Mesenchymal stem cell (in vitro differentiated cells and primary cell): ENCODE data around the gene CMSS1.
A peak's percentile ranks its signal among the peaks of the same experiment; 100 is the strongest.

Source experiments
- DNase-seq: peaks from one replicate; pipeline ENCODE4 v3.0.0-alpha.2; 2013
- H2AFZ ChIP-seq: one replicate; pipeline ENCODE4 v1.6.1; 2013; ENCODE audit warnings: low read depth, mild to moderate bottlenecking, control low read depth, inconsistent platforms, low read length, moderate library complexity
- H2AK5ac ChIP-seq: 2 replicates; pipeline ENCODE4 v1.6.1; 2013; ENCODE audit warnings: low read length, moderate library complexity, mild to moderate bottlenecking, inconsistent platforms; ENCODE audit not compliant: severe bottlenecking
- H2BK120ac ChIP-seq: one replicate; pipeline ENCODE4 v1.6.1; 2013; ENCODE audit warnings: low read depth, mild to moderate bottlenecking, inconsistent platforms, low read length, moderate library complexity
- H2BK12ac ChIP-seq, 2 experiments: one replicate each; pipeline ENCODE4 v1.6.1; 2013; ENCODE audit warnings: inconsistent platforms in 2 of 2, low read length in 2 of 2, mild to moderate bottlenecking in 2 of 2, moderate library complexity in 2 of 2, control low read depth in 1 of 2
- H2BK15ac ChIP-seq: one replicate; pipeline ENCODE4 v1.6.1; 2013; ENCODE audit warnings: mild to moderate bottlenecking, low read depth, inconsistent platforms; ENCODE audit not compliant: poor library complexity, severe bottlenecking
- H2BK5ac ChIP-seq: 2 replicates; pipeline ENCODE4 v1.6.1; 2013; ENCODE audit warnings: low read depth, mild to moderate bottlenecking, low read length, control low read depth, inconsistent platforms; ENCODE audit not compliant: poor library complexity, severe bottlenecking
- H3K14ac ChIP-seq, 2 experiments: one replicate each; pipeline ENCODE4 v1.6.1; 2013; ENCODE audit warnings: inconsistent platforms in 2 of 2, low read length in 2 of 2, control low read depth in 1 of 2, mild to moderate bottlenecking in 1 of 2, moderate library complexity in 1 of 2
- H3K18ac ChIP-seq, 2 experiments: one replicate each; pipeline ENCODE4 v1.6.1; 2013; ENCODE audit warnings: inconsistent platforms in 2 of 2, low read length in 2 of 2, control low read depth in 1 of 2, low read depth in 1 of 2, mild to moderate bottlenecking in 1 of 2
- H3K23ac ChIP-seq, 2 experiments: one replicate each; pipeline ENCODE4 v1.6.1; 2013; ENCODE audit warnings: inconsistent platforms in 2 of 2, low read length in 2 of 2, mild to moderate bottlenecking in 2 of 2, moderate library complexity in 2 of 2, control low read depth in 1 of 2
- H3K27ac ChIP-seq: 2 replicates; pipeline ENCODE4 v1.5.1; 2013; ENCODE audit warnings: mild to moderate bottlenecking, moderate library complexity, low read length, control low read depth, inconsistent platforms; ENCODE audit not compliant: poor library complexity, severe bottlenecking
- H3K27me3 ChIP-seq, 2 experiments: 2 replicates each; pipeline versions ENCODE4 v1.6.1 to v1.7.0; 2013; ENCODE audit warnings: low read length in 2 of 2, mild to moderate bottlenecking in 2 of 2, moderate library complexity in 2 of 2, control low read depth in 1 of 2, inconsistent platforms in 1 of 2; ENCODE audit not compliant: control insufficient read depth in 1 of 2, insufficient read depth in 1 of 2
- H3K36me3 ChIP-seq, 2 experiments: 2 replicates each; pipeline versions ENCODE4 v1.6.1 to v1.7.0; 2013; ENCODE audit warnings: low read length in 2 of 2, control low read depth in 1 of 2, inconsistent platforms in 1 of 2, low read depth in 1 of 2, mild to moderate bottlenecking in 1 of 2; ENCODE audit not compliant: insufficient read depth in 2 of 2, control insufficient read depth in 1 of 2
- H3K4ac ChIP-seq, 2 experiments: one replicate each; pipeline ENCODE4 v1.6.1; 2013; ENCODE audit warnings: inconsistent platforms in 2 of 2, low read length in 2 of 2, mild to moderate bottlenecking in 2 of 2, moderate library complexity in 2 of 2, control low read depth in 1 of 2, low read depth in 1 of 2
- H3K4me1 ChIP-seq: 2 replicates; pipeline ENCODE4 v1.6.1; 2013; ENCODE audit warnings: low read depth, low read length, control low read depth; ENCODE audit not compliant: control insufficient read depth, insufficient read depth
- H3K4me2 ChIP-seq: 2 replicates; pipeline ENCODE4 v1.6.1; 2013; ENCODE audit warnings: low read length, mild to moderate bottlenecking, inconsistent platforms; ENCODE audit not compliant: poor library complexity, severe bottlenecking
- H3K4me3 ChIP-seq, 2 experiments: 2 replicates each; pipeline versions ENCODE4 v1.5.1 to v1.7.0; 2013; ENCODE audit warnings: low read length in 2 of 2, mild to moderate bottlenecking in 2 of 2, control low read depth in 1 of 2, low read depth in 1 of 2; ENCODE audit not compliant: insufficient read depth in 1 of 2
- H3K79me1 ChIP-seq: replicated peaks from 2 replicates; pipeline ENCODE4 v1.6.1; 2013; ENCODE audit warnings: mild to moderate bottlenecking, control low read depth, low read length, inconsistent platforms; ENCODE audit not compliant: poor library complexity, severe bottlenecking
- H3K9ac ChIP-seq: 2 replicates; pipeline ENCODE4 v1.7.0; 2013; ENCODE audit warnings: mild to moderate bottlenecking, low read length, moderate library complexity
- H3K9me3 ChIP-seq: 2 replicates; pipeline ENCODE4 v1.7.0; 2013; ENCODE audit warnings: mild to moderate bottlenecking, low read length; ENCODE audit not compliant: control insufficient read depth
- H4K8ac ChIP-seq: one replicate; pipeline ENCODE4 v1.6.1; 2013; ENCODE audit warnings: inconsistent platforms, mild to moderate bottlenecking, low read length, moderate library complexity
- H4K91ac ChIP-seq: one replicate; pipeline ENCODE4 v1.6.1; 2013; ENCODE audit warnings: mild to moderate bottlenecking, low read length, inconsistent platforms
- WGBS: methylation state at CpG from one replicate; pipeline ENCODE4 v1.1.7; 2013; ENCODE audit warnings: mixed read lengths; 5-methylcytosine and 5-hydroxymethylcytosine counted together

CMSS1 gene

GRCh38 chr3:100102757-100103156, 285.1 kb downstream of the CMSS1 start:
- Histone ChIP-seq H2AFZ (no peak overlapping the region), H3K27me3 (no peaks in the 10 kb centered on the region), H2AK5ac (no peak overlapping the region), H3K4me1 (peaks cover 10% of the 10 kb centered on the region), H3K4ac (peak overlapping the region in 1 of 2 experiments; percentile 71), H3K4me2 (no peak overlapping the region), H3K18ac (peak overlapping the region; percentile 31 to 87), H3K9me3 (no peaks in the 10 kb centered on the region), H2BK15ac (no peak overlapping the region), H2BK12ac (peak overlapping the region; percentile 68 to 86), H3K14ac (no peak overlapping the region), H4K91ac (no peak overlapping the region), H3K9ac (no peak overlapping the region), H3K36me3 (no peaks in the 10 kb centered on the region), H3K4me3 (no peak overlapping the region), H3K23ac (no peak overlapping the region), H3K79me1 (no peaks in the 10 kb centered on the region), H4K8ac (peak overlapping the region; percentile 19), H2BK120ac (peak overlapping the region; percentile 80), H2BK5ac (no peak overlapping the region), H3K27ac (no peak overlapping the region)
- DNase-seq: no peak
- 100% methylated on average over 1 of the region's 1 CpG for WGBS

DNA sequence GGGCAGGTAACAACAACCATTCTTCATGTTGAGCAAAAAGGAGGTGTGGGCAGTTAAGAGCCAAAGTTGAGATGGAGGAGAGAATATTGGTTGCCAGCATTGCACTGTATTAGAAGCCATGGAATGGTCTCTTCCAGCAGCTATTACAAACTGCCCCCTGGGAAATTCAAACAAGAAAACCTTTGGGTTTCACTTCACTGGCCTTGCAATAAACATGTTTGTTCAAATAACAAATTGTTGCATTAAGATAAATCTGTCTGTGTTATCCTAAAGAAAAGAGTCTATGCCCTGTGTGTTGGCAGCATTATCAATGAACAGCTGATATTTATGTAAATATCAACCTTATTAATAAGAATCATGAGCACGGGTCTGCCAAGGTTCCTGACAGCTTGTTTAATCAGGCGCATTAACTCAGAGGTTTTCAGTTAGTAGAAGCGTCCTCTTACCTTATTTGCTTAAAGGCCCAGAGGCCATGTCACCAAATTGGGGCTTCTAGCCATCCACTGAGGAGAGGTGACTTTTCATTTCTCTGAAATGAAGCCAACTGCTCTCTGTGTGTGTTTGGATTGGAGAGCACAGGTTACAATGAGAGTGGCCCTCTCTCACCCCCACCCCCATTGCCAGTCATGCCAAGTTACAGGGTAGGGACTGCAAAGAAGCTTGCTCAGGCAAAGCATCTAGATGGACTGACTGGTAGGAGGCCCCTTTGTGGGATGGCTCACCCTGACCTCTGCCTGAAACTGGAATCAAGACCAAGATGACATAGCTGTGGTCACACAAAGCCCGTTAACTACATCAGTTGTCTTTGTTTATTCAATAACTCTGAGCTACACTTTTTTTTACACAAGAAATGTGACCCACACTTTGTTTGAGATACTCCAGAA, 286.1 kb downstream of the CMSS1 start:
- Histone ChIP-seq H3K79me1 (no peaks in the 10 kb centered on the region), H4K91ac (peak overlapping the region; percentile 52), H3K9me3 (no peaks in the 10 kb centered on the region), H3K23ac (peak overlapping the region in 1 of 2 experiments; percentile 1), H3K27ac (peak overlapping the region; percentile 48), H3K4me3 (no peak overlapping the region), H2BK120ac (no peak overlapping the region), H3K4me1 (peaks cover 8% of the 10 kb centered on the region), H2BK15ac (peak overlapping the region; percentile 65), H3K18ac (peak overlapping the region; percentile 87 to 95), H2AK5ac (peak overlapping the region; percentile 80), H3K4ac (peak overlapping the region; percentile 84 to 85), H3K4me2 (no peak overlapping the region), H3K36me3 (no peaks in the 10 kb centered on the region), H3K14ac (no peak overlapping the region), H2AFZ (no peak overlapping the region), H3K9ac (no peak overlapping the region), H3K27me3 (no peaks in the 10 kb centered on the region), H4K8ac (peak overlapping the region; percentile 97), H2BK5ac (no peak overlapping the region), H2BK12ac (peak overlapping the region; percentile 93 to 99)
- DNase-seq: peak; percentile 94
- WGBS: 68% methylated on average over 4 of the region's 4 CpGs

GRCh38 chr3:100104442-100104798, 286.8 kb downstream of the CMSS1 start:
- no peak overlapping the region for H3K14ac ChIP-seq
- no peak overlapping the region for H2BK5ac ChIP-seq
- no peaks in the 10 kb centered on the region for H3K9me3 ChIP-seq
- 32% methylated on average over 2 of the region's 2 CpGs for WGBS
- H3K4me2 ChIP-seq: no peak overlapping the region
- no peak overlapping the region for H3K9ac ChIP-seq
- DNase-seq: no peak
- peaks cover 8% of the 10 kb centered on the region for H3K4me1 ChIP-seq
- H4K8ac ChIP-seq: no peak overlapping the region
- H3K27ac ChIP-seq: peak overlapping the region; percentile 61
- no peak overlapping the region for H2BK120ac ChIP-seq
- no peaks in the 10 kb centered on the region for H3K79me1 ChIP-seq
- H3K18ac ChIP-seq: peak overlapping the region; percentile 50 to 64
- H2AFZ ChIP-seq: no peak overlapping the region
- no peak overlapping the region for H2BK12ac ChIP-seq
- H3K36me3 ChIP-seq: no peaks in the 10 kb centered on the region
- H3K23ac ChIP-seq: no peak overlapping the region
- peak overlapping the region; percentile 93 for H2AK5ac ChIP-seq
- H4K91ac ChIP-seq: peak overlapping the region; percentile 57
- no peak overlapping the region for H2BK15ac ChIP-seq
- H3K4me3 ChIP-seq: no peak overlapping the region
- H3K27me3 ChIP-seq: no peaks in the 10 kb centered on the region
- H3K4ac ChIP-seq: peak overlapping the region in 1 of 2 experiments; percentile 68

- peaks cover 8% of the 10 kb centered on the region for H3K4me1 ChIP-seq
- no peak overlapping the region for H3K9ac ChIP-seq
- no peak overlapping the region for H3K14ac ChIP-seq
- peak overlapping the region in 1 of 2 experiments; percentile 64 for H3K18ac ChIP-seq
- no peaks in the 10 kb centered on the region for H3K9me3 ChIP-seq
- no peak overlapping the region for H2AK5ac ChIP-seq
- no peak overlapping the region for H3K4me3 ChIP-seq
- no peaks in the 10 kb centered on the region for H3K36me3 ChIP-seq
- H3K27ac ChIP-seq: peak overlapping the region; percentile 61
- no peak overlapping the region for H2BK15ac ChIP-seq
- no peak overlapping the region for H2BK5ac ChIP-seq
- no peak overlapping the region for H2BK120ac ChIP-seq
- H3K23ac ChIP-seq: no peak overlapping the region
- no peak overlapping the region for H3K4me2 ChIP-seq
- H4K8ac ChIP-seq: no peak overlapping the region
- H2AFZ ChIP-seq: no peak overlapping the region
- H2BK12ac ChIP-seq: no peak overlapping the region
- no peak overlapping the region for H4K91ac ChIP-seq
- no peaks in the 10 kb centered on the region for H3K79me1 ChIP-seq
- peak; percentile 31 for DNase-seq
- no peaks in the 10 kb centered on the region for H3K27me3 ChIP-seq
- peak overlapping the region in 1 of 2 experiments; percentile 68 for H3K4ac ChIP-seq
These were observed 287.3 kb downstream of the CMSS1 start for GRCh38 chr3:100104817-100105413.
